Fibroblast of lung (primary cell): ENCODE data around the gene SYT15. TPM values are rescaled to one million over a fixed set of nuclear protein-coding genes. Genes with fewer than 3 reads are reported as not detected.

Experiments used
- DNase-seq, 2 donors: peaks; one replicate each; pipeline versions ENCODE4 v3.0.0 to v3.0.0-alpha.2; 2010; ENCODE audit warnings: low read depth in 2 of 2
- H2AFZ ChIP-seq: 2 replicates; pipeline ENCODE4 v1.5.1; 2012; ENCODE audit warnings: low read length, control low read depth, inconsistent platforms
- H3K27ac ChIP-seq: 2 replicates; pipeline ENCODE4 v1.5.1; 2011; ENCODE audit warnings: low read length, control low read depth; ENCODE audit not compliant: insufficient read depth
- H3K27me3 ChIP-seq: 2 replicates; pipeline ENCODE4 v1.5.1; 2011; ENCODE audit warnings: mild to moderate bottlenecking, low read length; ENCODE audit not compliant: control insufficient read depth, insufficient read depth
- H3K36me3 ChIP-seq: 2 replicates; pipeline ENCODE4 v1.5.1; 2011; ENCODE audit warnings: low read length; ENCODE audit not compliant: control insufficient read depth, insufficient read depth
- H3K4me1 ChIP-seq: 2 replicates; pipeline ENCODE4 v1.5.1; 2011; ENCODE audit warnings: low read length; ENCODE audit not compliant: control insufficient read depth, insufficient read depth; ENCODE audit errors: extremely low read depth
- H3K4me2 ChIP-seq: 2 replicates; pipeline ENCODE4 v1.5.1; 2011; ENCODE audit warnings: low read length, control low read depth; ENCODE audit not compliant: insufficient read depth; ENCODE audit errors: extremely low read depth
- H3K4me3 ChIP-seq, 4 experiments: fragments of 200-600 bp in 1 of 4; sonication (generic) in 1 of 4; replicated peaks in 1 of 4; 2 replicates each; pipeline ENCODE4 v1.5.1; 2011 to 2016; ENCODE audit warnings: low read length in 4 of 4, low read depth in 3 of 4, mild to moderate bottlenecking in 3 of 4, control low read depth in 2 of 4, inconsistent platforms in 1 of 4, mixed read lengths in 1 of 4; ENCODE audit not compliant: insufficient read depth in 1 of 4; ENCODE audit errors: control extremely low read depth in 1 of 4
- H3K79me2 ChIP-seq: 2 replicates; pipeline ENCODE4 v1.5.1; 2012; ENCODE audit warnings: mild to moderate bottlenecking, low read length, inconsistent platforms; ENCODE audit not compliant: control insufficient read depth, insufficient read depth
- H3K9ac ChIP-seq: 2 replicates; pipeline ENCODE4 v1.5.1; 2011; ENCODE audit warnings: mild to moderate bottlenecking, low read length, control low read depth; ENCODE audit not compliant: insufficient read depth
- H3K9me3 ChIP-seq: 2 replicates; pipeline ENCODE4 v1.5.1; 2012; ENCODE audit warnings: low read depth, low read length; ENCODE audit not compliant: control insufficient read depth, insufficient read depth
- H4K20me1 ChIP-seq: 2 replicates; pipeline ENCODE4 v1.5.1; 2011; ENCODE audit warnings: low read length; ENCODE audit not compliant: control insufficient read depth, insufficient read depth; ENCODE audit errors: extremely low read depth
- EZH2 ChIP-seq: IDR thresholded peaks from 2 replicates; pipeline ENCODE4 v1.5.1; 2012; ENCODE audit warnings: low read length, control low read depth, mild to moderate bottlenecking; ENCODE audit errors: missing control alignments
- polyA plus RNA-seq, 2 donors: library from polyadenylated mRNA; depleted of rRNA in 1 of 2; stranded (reverse) in 1 of 2; unstranded in 1 of 2; fragments of >200 nt; gene quantifications; 2 replicates each; pipeline ENCODE4 v1.2.1, GENCODE V29; 2011 to 2012; ENCODE audit warnings: missing spikeins in 1 of 2
- total RNA-seq: library from RNA; depleted of rRNA; stranded (reverse); fragments of >200 nt; gene quantifications from 2 replicates; pipeline ENCODE4 v1.2.1, GENCODE V29; 2014
- TF ChIP-seq, protein P1 (sequence below), 2 donors: IDR thresholded peaks in 1 of 2; conservative IDR thresholded peaks in 1 of 2; 1 replicate in 1 of 2; 2 replicates in 1 of 2; pipeline ENCODE4 v1.5.1; 2011 to 2012; ENCODE audit warnings: low read length in 2 of 2, control low read depth in 1 of 2, inconsistent platforms in 1 of 2, low read depth in 1 of 2, mild to moderate bottlenecking in 1 of 2

The SYT15 gene
- total and polyA plus RNA-seq, 2 donors (not counting 1 experiment from before 2014, with no cell fraction given) = under 0.01 to 0.31 TPM

DNA sequence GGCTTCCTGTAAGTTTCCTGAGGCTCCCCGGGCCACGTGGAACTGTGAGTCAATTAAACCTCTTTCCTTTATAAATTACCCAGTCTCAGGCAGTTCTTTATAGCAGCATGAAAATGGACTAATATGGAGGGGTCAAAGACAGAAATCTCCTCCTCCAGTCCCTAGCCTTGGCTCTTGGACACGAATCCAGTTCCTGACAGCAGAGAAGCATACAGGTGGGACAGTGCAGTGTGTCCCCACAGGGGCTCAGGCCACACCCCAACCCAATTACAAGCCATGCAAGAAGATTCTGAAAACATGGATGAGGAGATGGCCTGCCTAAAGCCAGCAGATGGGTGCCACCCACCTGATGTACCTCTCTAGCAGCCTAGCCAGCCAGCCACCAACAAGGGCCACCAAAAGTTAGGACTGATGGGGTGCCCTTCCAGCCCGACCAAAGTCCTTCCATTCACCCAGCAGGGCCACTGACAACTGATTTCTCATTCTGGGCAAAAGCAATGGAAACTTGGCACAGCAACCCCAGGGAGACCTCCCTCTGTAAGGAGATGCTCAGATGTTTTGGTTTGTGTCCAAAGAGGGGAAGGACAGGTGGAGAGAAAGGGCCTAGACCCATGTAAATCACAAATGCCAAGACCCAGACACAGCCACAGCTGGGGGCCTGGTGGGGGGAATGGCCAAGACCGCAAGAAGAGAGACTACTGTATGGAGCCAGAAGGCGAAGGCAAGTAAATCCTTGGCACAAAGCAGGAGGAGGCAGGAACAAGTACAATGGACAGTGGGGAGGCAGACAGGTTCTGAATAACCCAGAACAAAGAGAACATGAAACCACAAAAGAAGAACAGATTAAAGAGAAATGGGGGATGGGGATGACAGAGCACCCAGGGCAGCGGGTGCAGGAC, 36.1 kb upstream of the SYT15 start:
- Histone ChIP-seq H3K4me2 (no peak overlapping the region), H3K4me3 (no peak overlapping the region), H3K4me1 (no peaks in the 10 kb centered on the region), H3K27me3 (peaks cover 10% of the 10 kb centered on the region), H3K79me2 (no peaks in the 10 kb centered on the region), H3K9ac (no peak overlapping the region), H3K36me3 (no peaks in the 10 kb centered on the region), H4K20me1 (no peaks in the 10 kb centered on the region), H2AFZ (no peak overlapping the region), H3K27ac (no peak overlapping the region), H3K9me3 (no peaks in the 10 kb centered on the region)
- no peak for TF ChIP-seq EZH2
- DNase-seq = no peak

DNA sequence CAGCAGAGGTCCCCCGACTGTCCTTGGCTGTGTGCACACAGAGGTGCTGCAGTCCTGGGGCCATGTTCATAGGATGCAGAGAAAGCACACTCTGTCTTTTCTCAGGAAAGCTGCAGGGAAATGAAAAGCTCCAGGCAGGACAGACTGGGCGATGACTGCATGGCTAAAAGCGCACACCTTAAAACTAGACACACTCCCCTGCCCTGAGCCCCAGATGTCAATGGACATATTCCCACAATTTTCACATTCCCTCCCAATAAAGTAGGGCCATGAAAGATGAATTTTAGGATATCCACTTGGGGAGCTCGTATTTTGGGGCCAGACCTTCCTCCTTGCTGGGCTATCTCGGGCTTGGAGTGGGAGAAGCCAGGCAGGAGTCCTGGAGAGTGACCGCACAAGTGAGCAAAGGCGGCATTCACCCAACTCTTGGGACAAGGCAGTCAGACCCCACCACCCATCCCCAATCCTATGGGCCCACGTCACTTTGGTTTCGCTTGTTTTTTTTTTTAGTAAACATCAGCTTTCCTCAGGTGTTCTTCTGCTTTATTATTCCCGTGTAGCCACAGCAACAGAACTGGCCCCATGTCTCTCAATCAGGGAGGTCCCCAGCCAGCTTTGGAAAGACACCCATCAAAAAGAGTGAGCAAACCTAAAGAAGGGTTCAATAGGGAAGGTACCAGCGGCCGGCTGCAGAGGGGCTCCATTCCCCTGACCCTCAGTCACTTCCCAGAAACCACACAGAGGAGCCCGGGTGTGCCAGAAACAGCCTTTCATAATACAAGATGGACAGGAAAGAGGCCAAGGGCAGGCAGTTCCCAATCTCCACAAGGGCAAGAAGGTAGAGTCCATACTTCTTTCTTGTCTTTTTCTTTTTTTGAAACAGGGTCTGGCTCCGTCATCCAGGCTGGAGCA, 35.2 kb upstream of the SYT15 start:
- H2AFZ ChIP-seq = no peak overlapping the region
- no peak overlapping the region for H3K9ac ChIP-seq
- no peaks in the 10 kb centered on the region for H3K4me1 ChIP-seq
- no peak overlapping the region for H3K4me3 ChIP-seq
- no peak overlapping the region for H3K4me2 ChIP-seq
- peaks cover 15% of the 10 kb centered on the region for H3K27me3 ChIP-seq
- no peaks in the 10 kb centered on the region for H3K36me3 ChIP-seq
- H3K79me2 ChIP-seq = no peaks in the 10 kb centered on the region
- TF ChIP-seq EZH2 = no peak
- TF ChIP-seq, protein P1, sequence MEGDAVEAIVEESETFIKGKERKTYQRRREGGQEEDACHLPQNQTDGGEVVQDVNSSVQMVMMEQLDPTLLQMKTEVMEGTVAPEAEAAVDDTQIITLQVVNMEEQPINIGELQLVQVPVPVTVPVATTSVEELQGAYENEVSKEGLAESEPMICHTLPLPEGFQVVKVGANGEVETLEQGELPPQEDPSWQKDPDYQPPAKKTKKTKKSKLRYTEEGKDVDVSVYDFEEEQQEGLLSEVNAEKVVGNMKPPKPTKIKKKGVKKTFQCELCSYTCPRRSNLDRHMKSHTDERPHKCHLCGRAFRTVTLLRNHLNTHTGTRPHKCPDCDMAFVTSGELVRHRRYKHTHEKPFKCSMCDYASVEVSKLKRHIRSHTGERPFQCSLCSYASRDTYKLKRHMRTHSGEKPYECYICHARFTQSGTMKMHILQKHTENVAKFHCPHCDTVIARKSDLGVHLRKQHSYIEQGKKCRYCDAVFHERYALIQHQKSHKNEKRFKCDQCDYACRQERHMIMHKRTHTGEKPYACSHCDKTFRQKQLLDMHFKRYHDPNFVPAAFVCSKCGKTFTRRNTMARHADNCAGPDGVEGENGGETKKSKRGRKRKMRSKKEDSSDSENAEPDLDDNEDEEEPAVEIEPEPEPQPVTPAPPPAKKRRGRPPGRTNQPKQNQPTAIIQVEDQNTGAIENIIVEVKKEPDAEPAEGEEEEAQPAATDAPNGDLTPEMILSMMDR (conservative IDR thresholded peaks at IDR 0.05 in 1 of 2, IDR thresholded peaks at IDR 0.05 in 1 of 2; ENCODE audit: low read depth in 1 of 2, low read length in 2 of 2) = no peak
- H3K9me3 ChIP-seq = no peaks in the 10 kb centered on the region
- DNase-seq = no peak
- no peak overlapping the region for H3K27ac ChIP-seq
- no peaks in the 10 kb centered on the region for H4K20me1 ChIP-seq

DNA sequence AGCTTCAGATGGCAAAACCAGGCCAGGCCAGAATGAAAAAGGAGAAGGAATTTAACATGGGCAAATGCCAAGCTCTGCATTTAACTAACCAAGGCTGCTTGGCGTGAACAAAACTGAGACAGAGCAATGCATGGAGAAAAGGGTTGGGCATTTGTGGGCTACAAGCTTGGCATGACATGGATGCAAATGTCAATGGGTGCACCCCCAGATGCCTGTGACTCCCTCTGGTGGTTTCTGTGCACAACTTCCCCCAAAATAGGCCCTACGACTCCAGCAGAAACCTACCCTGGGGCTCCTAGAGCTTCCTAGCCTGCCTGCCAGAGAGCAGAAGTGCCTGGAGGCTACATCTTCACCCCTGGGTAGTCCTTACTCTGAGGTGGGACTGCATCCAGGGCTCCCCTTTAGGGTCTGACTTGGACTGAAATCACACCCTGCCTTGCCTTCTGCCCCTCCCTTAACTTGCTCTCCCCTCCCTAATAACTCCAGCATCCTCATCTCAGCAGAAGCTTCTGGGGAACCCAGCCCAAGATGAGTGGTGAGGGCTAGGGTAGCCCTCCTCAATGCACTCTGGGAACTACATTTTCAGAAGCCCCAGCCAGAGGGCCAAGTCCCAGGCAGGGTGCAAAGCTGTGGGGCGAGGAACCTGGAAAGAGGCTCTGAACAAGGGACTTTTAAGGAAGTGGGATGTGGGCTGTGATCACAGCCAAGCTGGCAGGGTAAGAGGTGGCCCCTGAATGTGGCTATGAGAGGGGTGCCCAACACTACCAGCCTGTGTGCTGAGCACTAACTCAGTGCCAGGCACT, 33.7 kb upstream of the SYT15 start:
- Histone ChIP-seq H3K27ac (no peak overlapping the region), H3K9ac (no peak overlapping the region), H3K4me2 (no peak overlapping the region), H3K4me1 (no peaks in the 10 kb centered on the region), H3K79me2 (no peaks in the 10 kb centered on the region), H3K4me3 (no peak overlapping the region), H3K27me3 (peaks cover 15% of the 10 kb centered on the region), H2AFZ (no peak overlapping the region), H4K20me1 (no peaks in the 10 kb centered on the region), H3K36me3 (no peaks in the 10 kb centered on the region), H3K9me3 (no peaks in the 10 kb centered on the region)
- DNase-seq = no peak
- no peak for TF ChIP-seq EZH2
- TF ChIP-seq, protein P1 (conservative IDR thresholded peaks at IDR 0.05 in 1 of 2, IDR thresholded peaks at IDR 0.05 in 1 of 2; ENCODE audit: low read depth in 1 of 2, low read length in 2 of 2) = peak; percentile 47 to 49
